HG03196 (cell line): ENCODE results near the gene DERL3.

Source experiments
- ATAC-seq: cut with Tn5 transposase; IDR thresholded peaks from one replicate; pipeline ENCODE4 v1.9.1; 2021; ENCODE audit not compliant: unreplicated experiment

DERL3 gene

DNA sequence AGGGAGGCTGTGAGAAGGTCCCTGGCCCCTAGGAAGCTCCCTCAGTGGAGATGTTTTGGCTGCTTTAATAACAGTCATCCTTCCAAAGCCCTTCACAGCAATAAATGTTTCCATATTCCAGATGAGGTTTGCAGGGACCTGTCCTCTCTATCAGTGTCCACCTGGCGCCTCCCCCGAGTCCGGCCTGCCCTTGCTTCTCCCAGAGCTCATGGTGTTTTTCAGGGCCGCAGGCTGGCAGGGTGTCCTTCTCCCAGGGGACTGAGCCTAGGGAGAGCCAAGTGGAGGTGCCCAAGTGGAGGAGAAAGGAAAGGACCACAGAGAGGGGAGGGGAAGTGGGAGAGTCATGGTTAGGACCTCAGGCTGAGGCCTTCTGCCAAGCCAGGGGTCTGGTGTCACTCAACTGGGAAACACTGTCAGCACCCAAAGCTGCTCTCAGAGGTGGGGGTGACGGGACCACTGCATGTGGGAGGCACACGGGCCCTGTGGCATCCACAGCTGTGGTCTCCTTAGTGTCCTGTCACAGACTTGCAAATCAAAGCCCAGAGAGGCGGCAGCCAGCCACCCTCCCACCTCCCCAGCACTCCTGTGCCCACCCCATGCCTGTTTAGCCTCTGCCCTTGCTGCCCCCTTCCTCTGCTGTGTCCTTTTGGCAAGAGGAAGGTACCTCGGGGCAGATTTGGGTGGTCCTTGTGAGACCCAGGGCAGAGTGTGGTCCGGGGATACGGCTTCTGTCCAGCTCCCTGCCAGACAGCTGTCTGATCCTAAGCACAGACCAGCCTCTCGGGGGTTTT, 6.4 kb downstream of the DERL3 start:
- no peak for ATAC-seq

DNA sequence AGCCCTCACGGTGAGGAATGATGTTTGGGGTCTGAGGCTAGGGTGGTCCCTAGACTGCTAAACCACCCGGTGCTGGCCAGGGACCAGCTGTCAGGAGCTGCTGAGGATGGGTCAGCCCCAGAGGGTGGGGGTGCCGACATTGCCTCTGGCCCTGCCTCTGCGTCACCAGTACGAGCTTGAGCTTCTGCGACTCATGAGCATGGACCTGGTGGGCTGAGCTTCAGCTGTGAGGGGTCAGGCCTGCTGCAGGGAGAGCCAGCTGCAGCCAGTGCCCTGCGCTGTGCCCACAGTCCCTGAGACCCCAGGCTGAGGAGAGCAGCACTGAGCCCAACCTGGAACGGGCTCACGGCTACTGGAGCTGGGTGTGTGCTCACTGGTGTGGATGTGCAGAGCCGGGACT, 7.0 kb downstream of the DERL3 start:
- ATAC-seq, result no peak

GRCh38 chr22:23831261-23831660, 7.5 kb downstream of the DERL3 start:
- no peak for ATAC-seq

GRCh38 chr22:23829845-23830372, 8.9 kb downstream of the DERL3 start:
- no peak for ATAC-seq

- ATAC-seq, result no peak
Measured at GRCh38 chr22:23828800-23829680, 9.8 kb downstream of the DERL3 start.

DNA sequence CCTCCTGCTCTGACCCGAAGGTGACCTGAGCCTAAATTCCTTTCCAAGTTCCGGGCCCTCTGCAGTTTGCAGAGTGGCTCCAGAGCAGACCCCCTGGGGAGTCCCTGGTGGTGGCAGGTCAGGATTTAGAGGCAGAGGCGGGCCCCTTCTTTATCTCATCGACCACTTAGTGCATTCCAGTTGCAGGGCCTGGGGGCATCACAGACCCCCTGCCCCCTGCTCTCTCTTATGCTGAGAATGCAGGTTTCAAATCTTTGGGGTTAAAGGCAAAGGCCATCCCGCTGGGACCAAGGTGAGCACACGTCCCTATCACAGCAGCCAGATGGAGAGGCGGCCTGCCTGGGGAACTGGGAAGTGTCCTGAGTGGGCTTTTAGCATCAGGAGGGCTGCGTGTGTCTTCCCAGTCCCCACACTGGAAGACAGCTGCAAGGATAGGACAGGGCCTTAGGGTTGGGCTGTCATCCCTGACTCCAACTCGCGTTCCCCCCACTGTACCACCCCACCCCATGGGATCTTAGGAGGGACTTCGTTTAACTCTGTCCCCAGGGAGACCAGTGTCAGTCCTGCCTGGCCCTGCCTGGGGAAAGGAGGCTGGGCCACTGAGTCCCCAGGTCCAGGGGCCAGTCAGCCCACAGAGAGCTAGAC, 11.3 kb downstream of the DERL3 start:
- no peak for ATAC-seq

GRCh38 chr22:23826510-23827350, 12.1 kb downstream of the DERL3 start:
- ATAC-seq, result no peak

- ATAC-seq, result no peak
Measured at GRCh38 chr22:23825246-23825905, 13.4 kb downstream of the DERL3 start.

DNA sequence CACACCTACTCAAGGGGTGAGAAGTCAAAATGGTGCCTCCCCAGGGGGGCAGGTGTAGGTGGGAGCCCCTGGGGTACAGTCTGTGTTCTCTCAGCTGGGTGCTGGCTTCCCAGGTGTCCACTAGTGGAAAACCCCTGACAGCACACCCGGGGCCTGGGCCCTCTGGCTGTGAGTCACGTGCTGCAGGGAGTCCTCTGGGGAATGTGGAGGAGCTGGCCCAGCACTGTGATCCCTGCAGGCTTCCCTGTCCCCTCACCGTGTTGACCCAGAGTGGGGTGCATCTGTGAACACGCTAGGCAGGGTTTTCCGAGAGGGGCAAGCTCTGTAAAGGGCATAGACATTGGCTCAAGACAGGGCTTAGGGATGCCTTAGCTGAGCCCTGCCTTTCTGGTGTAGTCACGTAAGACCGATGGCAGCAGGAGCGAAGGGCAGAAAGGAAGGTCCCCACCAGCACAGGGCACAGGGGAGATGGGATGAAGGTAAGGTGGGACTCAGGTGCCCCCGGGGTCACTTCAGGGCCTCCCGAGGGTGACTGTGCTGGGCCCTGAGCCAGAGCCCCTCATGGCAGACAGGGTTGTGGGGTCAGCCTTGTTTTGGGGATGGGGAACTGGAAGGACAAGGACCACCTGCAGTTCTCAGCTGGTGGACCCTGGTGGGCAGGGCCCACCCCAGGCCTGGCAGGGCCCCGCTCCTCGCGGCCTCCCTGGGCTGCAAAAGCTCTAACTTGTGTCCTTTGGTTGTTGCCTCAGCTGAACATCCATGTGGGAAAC, 14.1 kb downstream of the DERL3 start:
- no peak for ATAC-seq

DNA sequence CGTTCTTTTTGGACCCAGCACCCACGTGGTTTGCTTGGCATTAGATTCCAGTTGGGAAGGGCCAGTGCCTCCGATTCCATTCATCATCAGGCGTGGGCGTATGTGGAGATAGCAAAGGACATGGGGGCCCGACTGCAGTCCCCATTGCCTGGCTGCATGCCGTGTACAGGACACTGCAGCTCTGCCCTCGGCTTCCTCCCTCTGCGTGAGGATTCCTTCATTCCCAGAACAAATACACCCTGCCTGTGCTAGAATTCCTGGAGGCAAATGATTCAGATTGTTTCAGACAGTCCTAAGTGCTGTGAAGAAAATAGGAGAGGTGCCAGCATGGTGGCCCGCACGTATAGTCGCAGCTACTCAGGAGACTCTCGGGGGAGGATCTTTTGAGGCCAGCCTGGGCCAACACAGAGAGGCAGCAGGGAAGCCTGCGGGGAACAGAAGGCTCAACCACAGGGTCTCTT, 15.4 kb downstream of the DERL3 start:
- no peak for ATAC-seq

GRCh38 chr22:23822101-23822671, 16.6 kb downstream of the DERL3 start:
- no peak for ATAC-seq

DNA sequence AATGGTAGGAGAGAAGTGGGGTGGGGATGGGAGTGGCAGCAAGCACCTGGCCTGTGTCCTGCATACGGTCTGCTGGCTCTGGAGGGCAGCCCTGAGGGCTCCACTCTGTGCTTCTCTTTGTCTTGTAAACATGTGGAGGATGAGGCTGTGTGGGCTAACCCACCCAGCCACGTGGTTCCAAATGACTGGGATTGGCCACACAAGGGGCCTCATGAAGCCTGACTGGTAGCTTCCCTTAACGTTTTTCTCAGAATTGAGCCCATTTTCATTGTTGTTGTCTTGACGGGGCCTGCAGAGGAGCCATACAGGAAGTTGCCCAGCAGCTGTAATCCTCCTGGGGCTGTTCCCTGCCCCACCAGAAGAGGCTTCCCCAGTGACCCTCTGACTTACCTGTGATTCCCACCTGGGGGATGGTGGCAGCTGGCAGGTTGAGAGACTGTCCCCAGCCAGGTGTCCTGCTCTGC, 18.0 kb downstream of the DERL3 start:
- ATAC-seq, result no peak

- no peak for ATAC-seq
Measured at GRCh38 chr22:23818541-23818940, 20.3 kb downstream of the DERL3 start.

- no peak for ATAC-seq
Measured at GRCh38 chr22:23817146-23817545, 21.7 kb downstream of the DERL3 start.

- no peak for ATAC-seq
Measured at GRCh38 chr22:23816156-23816976, 22.4 kb downstream of the DERL3 start.

- ATAC-seq, result no peak
Measured at GRCh38 chr22:23815541-23816155, 23.2 kb downstream of the DERL3 start.

GRCh38 chr22:23812378-23812777, 26.4 kb downstream of the DERL3 start:
- no peak for ATAC-seq
